Common myeloid progenitor, CD34-positive (primary cell): Measurements from ENCODE around the gene BICD1.

Experiments used
- CTCF ChIA-PET: fragments of 350-600 bp; sonication (Branson Sonifier 250); formaldehyde crosslinking; loops from one replicate; lab custom pipeline; 2021; ENCODE audit warnings: antibody characterized with exemption; lab: Charles Lee
- POLR2A ChIA-PET: fragments of 350-600 bp; sonication (Branson Sonifier 250); formaldehyde crosslinking; loops from one replicate; lab custom pipeline; 2021; ENCODE audit warnings: antibody characterized with exemption; lab: Charles Lee
- DNase-seq, 3 donors: peaks; one replicate each; pipeline versions ENCODE4 v3.0.0 to v3.0.0-alpha.2; 2013
- H3K27ac ChIP-seq, 2 experiments: 1 replicate in 1 of 2; 2 replicates in 1 of 2; pipeline ENCODE4 v1.7.0; 2013; ENCODE audit warnings: inconsistent platforms in 2 of 2, low read length in 2 of 2, mild to moderate bottlenecking in 2 of 2, low read depth in 1 of 2, moderate library complexity in 1 of 2; ENCODE audit not compliant: severe bottlenecking in 2 of 2, insufficient read depth in 1 of 2, poor library complexity in 1 of 2
- H3K27me3 ChIP-seq, 5 experiments: replicated peaks in 2 of 5; 1 replicate in 3 of 5; 2 replicates in 2 of 5; pipeline versions ENCODE4 v1.6.1 to v1.7.0; 2013; ENCODE audit warnings: low read length in 4 of 5, mild to moderate bottlenecking in 2 of 5, moderate library complexity in 2 of 5, inconsistent platforms in 1 of 5; ENCODE audit not compliant: insufficient read depth in 5 of 5, control insufficient read depth in 4 of 5
- H3K36me3 ChIP-seq, 4 experiments: 1 replicate in 2 of 4; 2 replicates in 2 of 4; pipeline versions ENCODE4 v1.6.1 to v1.7.0; 2013; ENCODE audit warnings: low read length in 3 of 4, control low read depth in 1 of 4, mild to moderate bottlenecking in 1 of 4; ENCODE audit not compliant: control insufficient read depth in 4 of 4, insufficient read depth in 4 of 4
- H3K4me1 ChIP-seq, 4 experiments: 1 replicate in 3 of 4; 2 replicates in 1 of 4; pipeline versions ENCODE4 v1.6.1 to v1.7.1; 2013; ENCODE audit warnings: low read length in 3 of 4, mild to moderate bottlenecking in 3 of 4, control low read depth in 1 of 4, inconsistent platforms in 1 of 4, moderate library complexity in 1 of 4; ENCODE audit not compliant: control insufficient read depth in 4 of 4, insufficient read depth in 4 of 4; ENCODE audit errors: control extremely low read depth in 1 of 4
- H3K4me3 ChIP-seq, 7 experiments: 1 replicate in 4 of 7; 2 replicates in 3 of 7; pipeline versions ENCODE4 v1.5.1 to v1.7.0; 2013; ENCODE audit warnings: mild to moderate bottlenecking in 7 of 7, low read length in 6 of 7, moderate library complexity in 6 of 7, inconsistent platforms in 2 of 7, low read depth in 2 of 7, control low read depth in 1 of 7; ENCODE audit not compliant: insufficient read depth in 4 of 7, control insufficient read depth in 1 of 7; ENCODE audit errors: extremely low read depth in 1 of 7
- H3K9me3 ChIP-seq, 5 experiments: 1 replicate in 4 of 5; 2 replicates in 1 of 5; pipeline versions ENCODE4 v1.6.1 to v1.7.1; 2013; ENCODE audit warnings: low read length in 4 of 5, mild to moderate bottlenecking in 2 of 5, inconsistent platforms in 1 of 5, low read depth in 1 of 5, moderate library complexity in 1 of 5; ENCODE audit not compliant: control insufficient read depth in 4 of 5, insufficient read depth in 2 of 5; ENCODE audit errors: control extremely low read depth in 1 of 5
- WGBS: methylation state at CpG from one replicate; pipeline ENCODE4 v1.1.5; 2013; ENCODE audit not compliant: insufficient coverage; 5-methylcytosine and 5-hydroxymethylcytosine counted together

The BICD1 gene

DNA sequence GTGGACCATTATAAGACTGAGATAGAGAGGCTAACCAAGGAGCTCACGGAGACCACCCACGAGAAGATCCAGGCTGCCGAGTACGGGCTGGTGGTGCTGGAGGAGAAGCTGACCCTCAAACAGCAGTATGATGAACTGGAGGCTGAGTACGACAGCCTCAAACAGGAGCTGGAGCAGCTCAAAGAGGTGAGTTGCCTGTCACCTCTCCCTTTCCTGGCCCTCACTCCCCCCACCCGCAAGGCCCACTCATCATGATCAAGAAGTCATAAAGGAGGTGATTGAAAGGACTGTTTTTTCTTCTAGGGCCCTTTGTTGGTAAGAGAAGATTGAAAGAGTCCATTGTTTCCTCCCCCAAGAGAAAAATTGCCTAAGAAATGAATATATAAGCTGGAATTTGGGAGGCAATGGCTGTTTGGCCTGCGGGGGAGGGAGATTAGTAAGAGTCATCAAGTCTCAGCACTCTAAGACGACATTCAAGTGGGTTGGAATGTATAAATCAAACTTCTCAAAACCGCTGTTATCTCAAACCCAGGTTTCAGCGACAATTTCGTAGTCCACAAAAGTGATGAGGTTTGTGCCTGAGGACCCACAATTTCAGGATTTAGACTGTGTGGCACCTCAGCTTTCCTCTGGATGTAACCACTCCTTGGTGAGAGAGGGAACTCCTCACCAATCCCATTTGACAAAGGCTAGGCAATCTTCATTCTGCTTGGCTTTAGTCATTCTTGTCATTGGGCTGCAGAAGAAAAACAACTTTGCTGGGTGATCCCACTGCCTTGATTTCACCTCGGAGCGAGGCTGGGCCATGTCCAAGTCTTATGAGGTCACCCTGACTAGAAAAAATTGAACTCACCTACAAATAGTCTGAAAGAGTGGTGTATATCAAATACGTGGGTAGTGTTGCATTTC lies 966 bp downstream of the BICD1 start:
- peak overlapping the region; percentile 76 to 95 (median 92) for H3K4me3 ChIP-seq
- ChIA-PET POLR2A (interaction anchor here (0.6 to 1.0 kb wide), 4 partner anchors 16 to 600 kb away, joined by 3 read pairs; no protein-coding TSS in a partner anchor), CTCF (interaction anchor here (0.9 to 2.0 kb wide), 7 partner anchors 13 to 564 kb away, joined by 3 to 8 read pairs (median 3); no protein-coding TSS in a partner anchor)
- 6% methylated on average over 12 of the region's 14 CpGs for WGBS
- peak in 2 of 3 donors; percentile 40 to 63 for DNase-seq
- H3K4me1 ChIP-seq: peaks cover 5 to 33% (median 25%) of the 10 kb centered on the region in 4 experiments
- H3K9me3 ChIP-seq: no peaks in the 10 kb centered on the region
- H3K36me3 ChIP-seq: no peaks in the 10 kb centered on the region
- H3K27me3 ChIP-seq: no peaks in the 10 kb centered on the region
- peak overlapping the region; percentile 50 to 74 for H3K27ac ChIP-seq

DNA sequence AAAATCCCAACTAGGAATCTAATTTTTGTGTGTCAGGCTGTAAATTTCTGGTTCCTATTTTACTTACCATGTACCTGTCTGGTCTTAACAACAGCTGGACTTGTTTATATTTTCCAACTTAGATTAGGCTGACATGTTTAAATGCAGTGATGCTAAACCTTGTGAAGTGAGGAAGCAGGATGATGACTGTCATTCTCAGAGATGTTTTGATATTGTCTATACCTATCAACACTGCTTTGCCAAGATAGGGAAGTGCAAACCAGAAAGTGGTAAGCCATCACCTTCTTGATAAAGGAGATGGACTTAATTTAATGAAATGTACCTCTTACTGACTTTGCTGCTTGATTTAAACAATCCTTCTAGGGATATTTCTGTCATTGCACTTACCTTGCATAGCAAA lies 2.1 kb downstream of the BICD1 start:
- Histone ChIP-seq H3K9me3 (no peaks in the 10 kb centered on the region), H3K27me3 (no peaks in the 10 kb centered on the region), H3K27ac (no peak overlapping the region), H3K36me3 (no peaks in the 10 kb centered on the region), H3K4me3 (peak overlapping the region in 3 of 7 experiments; percentile 12 to 95 (median 19)), H3K4me1 (peaks cover 5 to 33% (median 25%) of the 10 kb centered on the region in 4 experiments)
- ChIA-PET CTCF (no interaction called here), POLR2A (no interaction called here)
- DNase-seq: peak in 2 of 3 donors; percentile 23 to 43

DNA sequence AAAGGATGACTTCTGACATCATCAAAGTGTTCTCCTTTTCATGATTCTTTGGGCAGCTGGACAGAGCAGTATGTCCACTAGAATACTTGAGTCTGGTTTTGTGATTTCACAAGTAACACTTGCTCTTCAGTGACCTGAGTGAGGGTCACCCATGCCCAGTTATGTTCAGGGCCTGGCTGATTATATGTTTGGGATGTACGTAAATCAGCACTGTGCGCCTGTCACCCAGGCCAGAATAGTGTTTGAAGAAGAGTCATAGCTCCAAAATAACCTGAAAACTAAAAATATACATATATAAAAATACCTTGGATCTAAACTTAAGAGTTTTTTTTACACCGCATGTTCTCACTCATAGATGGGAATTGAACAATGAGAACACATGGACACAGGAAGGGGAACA lies 3.8 kb downstream of the BICD1 start:
- no peaks in the 10 kb centered on the region for H3K27me3 ChIP-seq
- no peak for DNase-seq
- H3K27ac ChIP-seq: peak overlapping the region in 1 of 2 experiments; percentile 34
- H3K4me1 ChIP-seq: peaks cover 5 to 34% (median 25%) of the 10 kb centered on the region in 4 experiments
- H3K4me3 ChIP-seq: no peak overlapping the region
- POLR2A ChIA-PET: interaction anchor here (0.7 kb wide), 1 partner anchor 15 kb away, joined by 4 read pairs; no protein-coding TSS in a partner anchor
- H3K9me3 ChIP-seq: no peaks in the 10 kb centered on the region
- CTCF ChIA-PET: interaction anchor here (1.6 kb wide), 1 partner anchor 41 kb away, joined by 4 read pairs; no protein-coding TSS in a partner anchor
- peaks cover 0 to 2% (median 0%) of the 10 kb centered on the region in 4 experiments for H3K36me3 ChIP-seq
- no CpG with 5 or more reads among the region's 3 CpGs for WGBS

DNA sequence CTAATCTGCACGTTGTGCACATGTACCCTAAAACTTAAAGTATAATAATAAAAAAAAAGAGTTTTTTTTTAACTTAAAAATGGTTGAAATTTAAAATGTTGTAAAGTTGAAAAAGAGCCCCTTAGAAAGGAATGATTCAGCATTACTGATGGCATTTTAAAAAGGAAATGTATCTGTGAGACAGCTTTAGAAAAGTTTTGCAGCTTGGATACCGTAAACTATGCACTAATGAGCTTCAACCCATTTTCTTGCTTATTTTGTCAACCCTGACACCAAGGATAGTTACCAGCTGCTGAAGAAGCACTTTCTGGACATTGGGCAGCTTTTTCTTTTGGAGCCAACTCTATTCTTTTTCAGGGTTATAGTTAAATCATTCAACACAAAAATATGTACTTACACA lies 4.3 kb downstream of the BICD1 start:
- Histone ChIP-seq H3K27ac (no peak overlapping the region), H3K36me3 (peaks cover 0 to 2% (median 0%) of the 10 kb centered on the region in 4 experiments), H3K4me3 (no peak overlapping the region), H3K27me3 (no peaks in the 10 kb centered on the region), H3K9me3 (no peaks in the 10 kb centered on the region), H3K4me1 (peaks cover 5 to 39% (median 27%) of the 10 kb centered on the region in 4 experiments)
- WGBS: 25% methylated on average over 1 of the region's 2 CpGs
- DNase-seq: peak in 2 of 3 donors; percentile 50 to 52
- CTCF ChIA-PET: interaction anchor here (1.6 kb wide), 1 partner anchor 40 kb away, joined by 4 read pairs; no protein-coding TSS in a partner anchor
- POLR2A ChIA-PET: interaction anchor here (0.7 kb wide), 1 partner anchor 14 kb away, joined by 4 read pairs; no protein-coding TSS in a partner anchor

DNA sequence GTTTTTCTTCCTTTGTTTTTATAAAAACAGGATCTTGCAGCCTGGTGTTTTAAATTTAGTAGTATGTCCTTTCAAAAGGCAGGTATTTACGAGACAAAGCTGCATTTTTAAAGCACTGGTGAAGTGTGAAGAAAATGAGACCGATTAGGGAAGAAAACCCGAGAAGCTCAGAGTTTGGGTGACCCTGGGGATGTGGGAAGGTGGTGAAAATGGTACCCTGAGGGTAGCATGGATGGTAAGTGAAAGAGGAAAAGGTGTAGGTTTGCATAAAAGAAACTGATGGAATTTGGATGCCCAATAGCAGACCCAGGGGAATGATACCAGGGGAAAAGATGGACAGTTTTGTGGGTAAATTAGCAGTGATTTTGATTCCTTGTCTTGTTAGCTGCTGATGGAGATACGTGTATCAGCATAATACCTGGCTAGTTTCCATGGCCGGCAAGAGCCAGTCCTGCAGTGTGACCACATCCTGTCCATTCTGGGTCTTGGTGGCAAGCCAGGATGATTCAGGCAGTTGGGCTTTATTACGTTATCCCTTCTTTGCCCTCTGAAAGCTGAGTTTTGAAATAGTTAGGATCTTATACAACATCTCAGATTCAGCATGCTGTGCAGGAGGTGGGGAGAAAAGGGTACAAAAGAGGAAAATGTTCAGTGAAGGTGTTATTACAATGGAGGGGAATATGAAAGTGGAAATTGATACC lies 8.9 kb downstream of the BICD1 start:
- H3K4me3 ChIP-seq: no peak overlapping the region
- H3K27me3 ChIP-seq: no peaks in the 10 kb centered on the region
- ChIA-PET POLR2A (interaction anchor here (0.8 kb wide), 1 partner anchor 13 kb away, joined by 3 read pairs; no protein-coding TSS in a partner anchor), CTCF (interaction anchor here (0.6 kb wide), 1 partner anchor 767 kb away, joined by 3 read pairs; no protein-coding TSS in a partner anchor)
- H3K9me3 ChIP-seq: no peaks in the 10 kb centered on the region
- peak in 2 of 3 donors; percentile 50 to 55 for DNase-seq
- H3K27ac ChIP-seq: no peak overlapping the region
- WGBS: 54% methylated on average over 5 of the region's 6 CpGs
- H3K36me3 ChIP-seq: peaks cover 0 to 6% (median 1%) of the 10 kb centered on the region in 4 experiments
- peaks cover 0 to 16% (median 8%) of the 10 kb centered on the region in 4 experiments for H3K4me1 ChIP-seq

DNA sequence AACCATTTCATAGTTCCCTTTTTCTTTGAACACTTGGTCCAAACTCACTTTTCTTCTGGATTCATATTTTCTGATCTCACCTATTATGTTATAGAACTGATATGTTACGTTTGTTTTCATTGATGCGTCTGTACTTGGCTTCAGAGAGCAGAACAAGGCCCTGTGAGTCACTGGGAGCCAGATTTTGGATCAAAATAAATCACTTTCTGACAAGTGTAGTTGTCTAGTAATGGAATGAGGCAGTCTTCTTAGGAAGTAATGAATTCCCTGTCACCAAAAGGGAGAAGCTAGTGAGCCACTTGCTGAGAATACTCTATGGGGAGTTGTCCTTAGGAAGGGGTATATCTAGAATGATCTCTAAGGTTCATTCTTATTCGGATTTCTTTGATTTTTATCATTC lies 10.2 kb downstream of the BICD1 start:
- H3K36me3 ChIP-seq: peaks cover 0 to 6% (median 1%) of the 10 kb centered on the region in 4 experiments
- peaks cover 0 to 12% (median 4%) of the 10 kb centered on the region in 4 experiments for H3K4me1 ChIP-seq
- 100% methylated on average over 2 of the region's 3 CpGs for WGBS
- H3K27me3 ChIP-seq: no peaks in the 10 kb centered on the region
- POLR2A ChIA-PET: no interaction called here
- no peak overlapping the region for H3K4me3 ChIP-seq
- no peak overlapping the region for H3K27ac ChIP-seq
- CTCF ChIA-PET: interaction anchor here (2.0 kb wide), 1 partner anchor 18 kb away, joined by 6 read pairs; no protein-coding TSS in a partner anchor
- DNase-seq: no peak
- no peaks in the 10 kb centered on the region for H3K9me3 ChIP-seq
